Thymus (tissue), 14 donors: Measurements from ENCODE around the gene EEA1. TPM values are rescaled to one million over a fixed set of nuclear protein-coding genes. Genes with fewer than 3 reads are reported as not detected.
"Not testable (repeated sequence)": the region's sequence is repeated elsewhere in the genome, so short reads cannot be mapped to it uniquely, and the experiment has no call there.

Experiments
- DNase-seq, 9 donors: peaks; one replicate each; pipeline ENCODE4 v3.0.0-alpha.2; 2013; ENCODE audit warnings: low spot score in 9 of 9, low read depth in 6 of 9, missing footprints in 1 of 9
- H3K27ac ChIP-seq, 2 donors: one replicate each; pipeline ENCODE4 v1.5.1; 2013; ENCODE audit warnings: control low read depth in 1 of 2, low read depth in 1 of 2, low read length in 1 of 2, mild to moderate bottlenecking in 1 of 2, moderate library complexity in 1 of 2
- H3K27me3 ChIP-seq, 2 donors: one replicate each; pipeline ENCODE4 v1.5.1; 2013; ENCODE audit warnings: low read length in 1 of 2; ENCODE audit not compliant: control insufficient read depth in 2 of 2, insufficient read depth in 1 of 2
- H3K36me3 ChIP-seq, 2 donors: one replicate each; pipeline ENCODE4 v1.5.1; 2013; ENCODE audit warnings: low read length in 1 of 2, mild to moderate bottlenecking in 1 of 2, moderate library complexity in 1 of 2; ENCODE audit not compliant: control insufficient read depth in 2 of 2, insufficient read depth in 2 of 2
- H3K4me1 ChIP-seq, 2 donors: one replicate each; pipeline ENCODE4 v1.5.1; 2013; ENCODE audit warnings: low read length in 2 of 2; ENCODE audit not compliant: control insufficient read depth in 2 of 2, insufficient read depth in 2 of 2
- H3K4me3 ChIP-seq, 2 donors: one replicate each; pipeline ENCODE4 v1.5.1; 2013; ENCODE audit warnings: low read length in 2 of 2, control low read depth in 1 of 2, mild to moderate bottlenecking in 1 of 2
- H3K9me3 ChIP-seq, 2 donors: one replicate each; pipeline ENCODE4 v1.5.1; 2013; ENCODE audit warnings: low read length in 1 of 2, mild to moderate bottlenecking in 1 of 2; ENCODE audit not compliant: control insufficient read depth in 2 of 2, insufficient read depth in 1 of 2
- WGBS: extraction: QIAGEN DNeasy Blood & Tissue Kit; methylation state at CpG from one replicate; pipeline ENCODE4 v1.1.7; 2013; 5-methylcytosine and 5-hydroxymethylcytosine counted together
- long read RNA-seq, 10 donors: transcript quantifications; one replicate each; lab custom pipeline, GENCODE V29; 2026
- polyA plus RNA-seq: library from polyadenylated mRNA; stranded (reverse); fragments of 200-250 nt; gene quantifications from one replicate; pipeline ENCODE4 v1.2.3, GENCODE V29; 2013
- total RNA-seq: library from RNA; stranded (reverse); fragments of 120-200 nt; gene quantifications from one replicate; pipeline ENCODE4 v1.2.4, GENCODE V29; 2013
- donor health status: healthy.

The EEA1 gene
- total RNA-seq (5.2 TPM), polyA plus RNA-seq (4.3 TPM)
- long read RNA-seq, donor 1, result 0 reads
- long read RNA-seq, donor 2, result 0 reads
- long read RNA-seq, donor 3, result 0 reads
- long read RNA-seq, donor 4, result 0 reads
- long read RNA-seq, donor 5, result 0 reads
- long read RNA-seq, donor 6, result 0 reads
- long read RNA-seq, donor 7, full-length matches to known transcripts, result 1 of 1 reads
- long read RNA-seq, donor 7, partial matches to known transcripts, result 0 of 1 reads
- long read RNA-seq, donor 7, other reads (novel, unspliced or antisense), result 0 of 1 reads
- long read RNA-seq, donor 8, result 0 reads
- long read RNA-seq, donor 9, result 0 reads
- long read RNA-seq, donor 10, result 0 reads

GRCh38 chr12:92928962-92929915, at the start of gene EEA1:
TSS of gene EEA1 (minus strand) at chr12:92929295. CDS start at chr12:92929066, 229 bp downstream.
- peak within 1 kb of the TSS; percentile 90 to 99 for H3K27ac ChIP-seq
- H3K27me3 ChIP-seq, result no peaks in the 10 kb centered on the region
- H3K4me1 ChIP-seq, result peaks cover 4 to 21% of the 10 kb centered on the region in 2 donors
- no peaks in the 10 kb centered on the region for H3K9me3 ChIP-seq
- DNase-seq, result peak; percentile 79 to 96 (median 90)
- H3K4me3 ChIP-seq, result peak within 1 kb of the TSS; percentile 70 to 91
- under 1% methylated on average over 98 of the region's 98 CpGs for WGBS
- H3K36me3 ChIP-seq, result no peaks in the 10 kb centered on the region

GRCh38 chr12:92978607-92979006, 49.5 kb upstream of the EEA1 start:
- WGBS, result 93% methylated on average over 2 of the region's 2 CpGs
- H3K36me3 ChIP-seq, result no peaks in the 10 kb centered on the region

GRCh38 chr12:92977326-92977725, 48.2 kb upstream of the EEA1 start:
- H3K36me3 ChIP-seq, result no peaks in the 10 kb centered on the region
- H3K27ac ChIP-seq, result no peak overlapping the region
- H3K4me3 ChIP-seq, result no peak overlapping the region
- peaks cover 0 to 5% of the 10 kb centered on the region in 2 donors for H3K9me3 ChIP-seq
- no peak for DNase-seq
- 87% methylated on average over 5 of the region's 5 CpGs for WGBS
- H3K27me3 ChIP-seq, result no peaks in the 10 kb centered on the region
- H3K4me1 ChIP-seq, result peaks cover 0 to 2% of the 10 kb centered on the region in 2 donors

More at GRCh38 chr12:92978607-92979006, 49.5 kb upstream of the EEA1 start:
- Histone ChIP-seq H3K4me3 (no peak overlapping the region), H3K27me3 (no peaks in the 10 kb centered on the region), H3K9me3 (peaks cover 0 to 5% of the 10 kb centered on the region in 2 donors), H3K27ac (no peak overlapping the region), H3K4me1 (peaks cover 0 to 2% of the 10 kb centered on the region in 2 donors)
- no peak for DNase-seq

GRCh38 chr12:92974759-92975158, 45.7 kb upstream of the EEA1 start:
- Histone ChIP-seq H3K9me3 (no peaks in the 10 kb centered on the region), H3K27ac (no peak overlapping the region), H3K4me3 (no peak overlapping the region), H3K27me3 (no peaks in the 10 kb centered on the region), H3K36me3 (no peaks in the 10 kb centered on the region), H3K4me1 (peaks cover 0 to 2% of the 10 kb centered on the region in 2 donors)
- WGBS, result 98% methylated on average over 1 of the region's 1 CpG
- DNase-seq, result no peak

GRCh38 chr12:92973614-92974013, 44.5 kb upstream of the EEA1 start:
- Histone ChIP-seq H3K4me3 (no peak overlapping the region), H3K9me3 (no peaks in the 10 kb centered on the region), H3K27me3 (no peaks in the 10 kb centered on the region), H3K27ac (no peak overlapping the region), H3K36me3 (no peaks in the 10 kb centered on the region), H3K4me1 (peaks cover 0 to 2% of the 10 kb centered on the region in 2 donors)
- no peak for DNase-seq
- 98% methylated on average over 1 of the region's 1 CpG for WGBS

- DNase-seq, result no peak
- WGBS, result 91% methylated on average over 1 of the region's 1 CpG
- H3K9me3 ChIP-seq, result no peaks in the 10 kb centered on the region
- H3K27me3 ChIP-seq, result no peaks in the 10 kb centered on the region
- H3K4me3 ChIP-seq, result no peak overlapping the region
- H3K36me3 ChIP-seq, result no peaks in the 10 kb centered on the region
- H3K27ac ChIP-seq, result no peak overlapping the region
- no peaks in the 10 kb centered on the region for H3K4me1 ChIP-seq
Measured at GRCh38 chr12:92971859-92972524, 42.9 kb upstream of the EEA1 start.

GRCh38 chr12:92968176-92968813, 39.2 kb upstream of the EEA1 start:
- no peak overlapping the region for H3K27ac ChIP-seq
- no peak overlapping the region for H3K4me3 ChIP-seq
- no peaks in the 10 kb centered on the region for H3K36me3 ChIP-seq
- H3K4me1 ChIP-seq, result no peaks in the 10 kb centered on the region
- no peaks in the 10 kb centered on the region for H3K27me3 ChIP-seq
- 82% methylated on average over 3 of the region's 3 CpGs for WGBS
- no peaks in the 10 kb centered on the region for H3K9me3 ChIP-seq
- DNase-seq, result no peak

GRCh38 chr12:92964378-92964777, 35.3 kb upstream of the EEA1 start:
- 86% methylated on average over 1 of the region's 1 CpG for WGBS
- H3K4me3 ChIP-seq, result not testable (repeated sequence)

More at GRCh38 chr12:92964378-92964777, 35.3 kb upstream of the EEA1 start:
- DNase-seq, H3K9me3 ChIP-seq, H3K27me3 ChIP-seq, H3K27ac ChIP-seq, H3K4me1 ChIP-seq, H3K36me3 ChIP-seq: not testable (repeated sequence)
